Lower leg skin (tissue), 4 donors: ENCODE results near the gene TRIM75. TPM values are rescaled to one million over a fixed set of nuclear protein-coding genes. Genes with fewer than 3 reads are reported as not detected.

Experiments
- DNase-seq, 2 donors: peaks; one replicate each; pipeline ENCODE4 v3.0.0-alpha.2; 2019; ENCODE audit warnings: low spot score in 2 of 2
- H3K4me3 ChIP-seq: fragments of 200-600 bp; sonication (generic); 2 replicates; pipeline ENCODE4 v1.5.1; 2017; ENCODE audit warnings: mild to moderate bottlenecking, low read depth; ENCODE audit not compliant: poor library complexity, severe bottlenecking
- CTCF ChIP-seq, 3 donors: fragments of 450-650 bp; IDR thresholded peaks; one replicate each; pipeline ENCODE4 v1.5.1; 2016; ENCODE audit warnings: antibody characterized with exemption in 3 of 3, mild to moderate bottlenecking in 3 of 3, moderate library complexity in 2 of 3
- POLR2A ChIP-seq, 2 donors: fragments of 450-650 bp; IDR thresholded peaks; one replicate each; pipeline ENCODE4 v1.6.1; 2016 to 2017; ENCODE audit warnings: antibody characterized with exemption in 2 of 2, mild to moderate bottlenecking in 1 of 2, moderate library complexity in 1 of 2
- WGBS, 2 donors: methylation state at CpG; one replicate each; pipeline ENCODE4 v1.1.5; 2018; 5-methylcytosine and 5-hydroxymethylcytosine counted together
- intact Hi-C: fragments of 100-400 bp; cut with DNase I; formaldehyde crosslinking; loops from one replicate; pipeline ENCODE4 v1.15.0; 2023; ENCODE audit warnings: low total_unique reads
- total RNA-seq, 4 donors: library from RNA; depleted of rRNA; stranded (reverse); fragments of >200 nt; gene quantifications; one replicate each; pipeline ENCODE4 v1.1.0, GENCODE V29; 2016

TRIM75 gene
- total RNA-seq, 4 donors from 2014 or later, result not detected

GRCh38 chr4:165096776-165097175, 43.1 kb downstream of the TRIM75 start:
- H3K4me3 ChIP-seq, result no peak overlapping the region
- 71 to 84% methylated on average over 2 of the region's 2 CpGs for WGBS, 2 donors
- intact Hi-C loops, result no loop called here
- TF ChIP-seq POLR2A (IDR thresholded peaks at IDR 0.05) (no peak), CTCF (IDR thresholded peaks at IDR 0.05) (no peak)
- no peak for DNase-seq

- intact Hi-C loops, result no loop called here
- no peak for DNase-seq
- TF ChIP-seq POLR2A (IDR thresholded peaks at IDR 0.05) (no peak), CTCF (IDR thresholded peaks at IDR 0.05) (no peak)
- no peak overlapping the region for H3K4me3 ChIP-seq
- WGBS, 2 donors, result 85 to 88% methylated on average over 3 of the region's 3 CpGs
These were observed 48.0 kb downstream of the TRIM75 start for GRCh38 chr4:165101641-165102040.

GRCh38 chr4:165106518-165106917, 52.9 kb downstream of the TRIM75 start:
- H3K4me3 ChIP-seq, result no peak overlapping the region
- WGBS, 2 donors, result 83 to 87% methylated on average over 6 of the region's 6 CpGs
- peak in 1 of 2 donors; percentile 52 for DNase-seq
- TF ChIP-seq POLR2A (IDR thresholded peaks at IDR 0.05), result no peak
- no peak for TF ChIP-seq CTCF (IDR thresholded peaks at IDR 0.05)
- intact Hi-C loops, result no loop called here

Other genes with a start within 250 kb of the TRIM75 start
- under 1 TPM in 2 of 4 donors, not detected in 2; 0.22 to 0.51 TPM for gene APELA, start 176.7 kb upstream of the TRIM75 start, total RNA-seq
- not detected for gene TRIM61, start 76.2 kb upstream of the TRIM75 start, total RNA-seq
- not detected for gene TRIM60, start 21.9 kb upstream of the TRIM75 start, total RNA-seq
- gene TMEM192, start 59.0 kb downstream of the TRIM75 start, total RNA-seq, result 10 to 100 TPM in 3 of 4 donors, 1 to 10 TPM in 1; 7.0 to 12.6 (median 11.4) TPM
- gene KLHL2, start 153.7 kb downstream of the TRIM75 start, total RNA-seq, result 10 to 100 TPM; 15.1 to 15.9 (median 15.7) TPM